GM18861 (cell line): ENCODE results near the gene SLC45A1.

Experiments used
- ATAC-seq: cut with Tn5 transposase; IDR thresholded peaks from one replicate; pipeline ENCODE4 v1.9.1; 2021; ENCODE audit not compliant: unreplicated experiment

The SLC45A1 gene

DNA sequence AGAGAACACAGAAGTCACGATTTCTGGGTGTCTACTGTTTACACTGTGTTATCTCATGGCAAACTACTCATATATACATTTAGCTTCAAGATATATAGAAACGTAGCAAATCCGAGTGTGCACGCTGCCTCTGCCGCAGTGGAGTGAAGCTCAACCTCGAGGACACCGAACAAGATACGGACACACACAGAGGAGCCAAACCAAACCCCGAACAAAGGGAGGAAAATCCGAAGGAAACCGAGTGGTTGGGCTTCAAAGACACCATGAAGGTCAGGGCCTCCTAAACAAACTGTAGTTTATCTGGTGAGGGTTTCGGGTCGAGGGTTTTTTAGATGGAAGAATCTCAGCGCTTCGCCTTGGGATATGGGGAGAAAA lies 34.5 kb downstream of the SLC45A1 start:
- ATAC-seq: no peak

DNA sequence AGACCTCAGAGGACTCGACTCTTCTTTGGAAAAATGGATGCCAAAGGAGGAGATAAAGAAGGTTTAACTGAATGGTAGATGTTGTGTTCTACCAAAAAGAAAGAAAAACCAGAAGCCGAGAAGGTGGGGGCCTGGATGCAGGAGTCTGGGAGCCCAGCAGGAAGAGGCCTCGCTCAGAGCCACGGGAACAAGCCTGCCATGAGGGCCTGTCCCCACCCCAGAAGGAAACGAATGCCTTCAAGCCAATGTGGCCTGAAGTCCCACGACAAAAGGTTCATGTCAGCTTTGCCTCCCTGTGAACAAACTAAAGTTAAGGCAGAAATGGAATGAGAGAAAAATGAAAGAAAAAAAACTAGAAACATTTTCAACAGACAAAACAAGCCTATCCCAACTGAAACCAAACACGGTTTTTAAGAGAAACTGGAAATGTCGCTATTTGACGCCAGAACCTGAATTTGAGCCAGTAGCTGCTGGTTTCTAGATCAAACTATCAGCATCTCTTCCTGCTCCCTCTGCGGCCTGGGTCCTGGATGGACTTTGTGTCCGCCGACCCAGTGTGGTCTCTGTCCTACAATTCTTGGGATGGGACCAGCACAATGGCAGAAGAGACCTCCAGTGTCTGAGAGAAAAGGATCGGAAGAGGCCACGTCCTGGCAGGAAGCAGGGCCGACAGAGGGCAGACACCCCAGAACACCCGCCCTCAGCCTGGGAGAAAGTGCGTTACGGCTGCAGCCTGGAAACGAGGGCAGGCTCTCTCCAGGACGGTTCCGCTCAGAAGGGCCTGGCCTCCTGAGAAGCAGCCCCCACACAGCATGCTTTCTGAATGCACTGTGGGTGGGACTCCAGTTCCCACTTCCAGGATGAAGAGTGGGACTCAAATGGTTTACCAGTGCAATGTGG lies 35.2 kb downstream of the SLC45A1 start:
- ATAC-seq: no peak

DNA sequence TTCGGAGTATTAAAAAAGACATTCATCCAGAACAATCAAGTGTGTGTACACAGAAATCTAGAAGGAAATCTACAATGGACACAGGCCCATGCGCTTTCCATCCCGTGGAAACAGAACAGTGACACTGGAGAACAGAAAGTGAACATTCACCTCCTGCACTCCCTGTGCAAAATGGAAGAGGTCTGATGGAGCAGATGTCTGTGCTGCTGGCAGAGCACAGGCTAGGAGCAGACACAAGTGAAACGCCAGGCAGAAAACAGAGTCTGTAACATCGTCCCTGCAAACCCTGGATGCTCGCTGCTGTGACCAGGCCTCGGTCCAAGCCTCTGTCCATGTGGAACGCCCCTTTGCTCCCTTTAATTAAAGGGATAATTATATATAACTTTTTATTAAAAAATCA lies 36.1 kb downstream of the SLC45A1 start:
- no peak for ATAC-seq

DNA sequence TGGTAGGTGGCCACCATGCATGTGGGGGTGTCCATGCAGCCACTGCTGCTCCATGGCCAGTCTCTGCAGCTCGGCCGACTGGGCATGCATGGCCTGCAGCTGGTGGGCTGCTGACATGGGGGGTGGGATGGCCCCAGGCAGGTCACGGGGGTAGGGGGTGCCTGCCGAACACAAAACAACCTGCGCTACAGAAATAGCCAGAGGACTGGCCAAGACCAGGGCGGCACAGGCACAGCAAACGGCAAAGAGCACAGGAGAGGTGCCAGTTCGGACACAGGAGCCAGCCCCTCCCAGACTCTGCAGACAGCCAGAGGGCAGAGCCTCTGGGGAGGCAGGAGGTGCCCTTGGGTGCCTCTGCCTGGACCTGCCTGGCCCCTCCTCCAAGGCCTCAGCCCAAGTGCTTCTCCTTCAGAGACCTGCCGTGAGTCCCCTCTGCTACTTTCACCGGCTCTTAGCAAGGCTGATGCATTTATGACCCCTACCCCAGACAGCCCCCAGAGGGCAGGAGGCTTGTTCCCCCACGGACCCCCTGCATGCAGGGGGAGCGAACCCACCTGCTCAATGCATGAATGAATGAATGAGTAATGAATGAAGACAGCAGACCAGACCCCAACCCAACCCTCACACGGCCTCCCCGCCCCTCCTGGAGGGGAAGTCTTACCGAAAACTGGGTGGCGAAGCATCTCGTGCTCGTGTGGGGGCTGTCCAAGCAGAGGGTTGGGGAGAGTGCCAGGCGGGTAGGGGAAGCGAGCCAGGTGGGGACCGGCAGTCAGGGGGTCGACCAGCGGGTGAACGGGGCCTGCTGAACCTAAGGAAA lies 37.7 kb downstream of the SLC45A1 start:
- ATAC-seq: no peak

DNA sequence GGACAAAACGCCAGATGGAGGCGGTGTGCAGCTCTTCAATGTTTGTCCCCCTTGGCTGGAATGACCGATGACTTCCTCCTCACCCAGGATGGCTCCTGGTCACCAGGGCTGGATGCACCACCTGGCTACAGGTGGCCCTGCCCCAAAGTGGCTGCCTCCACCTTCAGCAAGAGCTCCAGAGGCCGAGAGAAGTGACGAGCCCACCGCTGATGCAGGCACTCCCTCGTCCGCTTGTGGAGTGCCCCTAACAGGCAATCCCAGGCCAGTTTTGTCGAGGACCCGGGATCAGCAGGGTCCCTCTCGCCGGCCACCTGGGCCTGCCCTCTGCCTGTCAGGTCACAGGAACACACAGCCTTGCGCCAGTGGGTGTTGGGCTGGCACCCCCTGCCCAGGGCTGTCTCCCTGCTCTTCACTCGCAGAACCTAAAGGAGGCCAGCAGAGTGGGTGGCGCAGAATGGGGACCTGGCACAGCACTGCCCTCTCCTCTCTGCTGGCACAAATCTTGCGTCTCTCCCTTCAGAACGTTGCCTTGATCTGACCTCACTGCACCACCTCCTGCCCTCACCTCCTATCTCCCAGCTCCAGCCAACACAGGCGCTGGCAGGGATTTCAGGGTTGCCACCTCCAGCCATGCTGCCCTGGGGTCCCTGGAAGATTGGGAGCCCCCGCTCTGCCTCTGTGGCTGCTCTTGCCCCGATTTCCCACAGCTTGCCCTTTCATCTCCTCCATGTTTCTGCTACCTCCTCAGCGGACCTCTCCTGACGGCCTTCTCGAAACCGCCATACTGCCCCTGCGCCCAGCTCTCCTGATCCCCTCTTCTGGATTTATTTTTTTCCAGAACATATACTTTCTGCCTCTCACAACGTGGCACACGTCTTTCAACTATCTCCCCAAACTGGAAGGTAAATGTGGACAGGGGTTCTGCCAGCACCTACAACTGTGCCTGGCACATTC lies 38.6 kb downstream of the SLC45A1 start:
- no peak for ATAC-seq

DNA sequence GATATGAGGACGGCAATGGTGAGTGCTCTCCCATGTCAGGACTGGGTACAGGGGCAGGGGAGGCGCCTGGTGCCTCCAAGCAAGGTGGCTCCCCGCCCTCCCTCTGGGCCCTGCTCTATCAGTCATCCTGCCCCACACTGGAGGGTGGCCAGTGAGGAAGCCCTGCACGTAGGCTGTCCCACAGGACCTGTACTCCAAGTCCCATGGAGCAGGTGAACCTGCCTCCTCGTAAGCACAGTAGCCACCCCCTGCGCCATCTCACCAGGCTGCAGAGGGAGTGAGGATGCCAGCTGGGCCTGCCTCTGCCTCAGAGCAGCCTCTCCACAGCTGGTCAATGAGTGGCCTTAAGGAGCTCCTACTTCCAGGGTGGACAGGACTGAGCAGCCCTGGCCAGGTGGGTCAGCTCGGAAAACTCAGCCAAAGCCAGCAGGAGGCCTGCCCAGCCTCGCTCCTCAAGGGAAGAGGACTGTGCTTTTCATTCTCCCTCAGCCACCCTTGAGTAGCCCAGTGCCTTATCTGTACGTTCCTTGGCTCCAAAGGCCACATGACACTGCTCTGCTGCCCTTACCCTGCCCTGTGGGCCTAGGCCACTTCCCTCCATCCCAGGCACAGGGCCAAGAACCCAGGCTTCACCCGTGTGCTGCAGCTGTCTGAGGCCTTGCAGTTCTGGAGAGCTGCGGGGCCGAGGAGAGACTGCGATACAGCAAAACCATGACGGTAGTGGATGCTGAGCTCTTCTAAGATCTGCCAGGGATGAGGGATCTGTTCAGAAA lies 39.6 kb downstream of the SLC45A1 start:
- ATAC-seq: no peak

DNA sequence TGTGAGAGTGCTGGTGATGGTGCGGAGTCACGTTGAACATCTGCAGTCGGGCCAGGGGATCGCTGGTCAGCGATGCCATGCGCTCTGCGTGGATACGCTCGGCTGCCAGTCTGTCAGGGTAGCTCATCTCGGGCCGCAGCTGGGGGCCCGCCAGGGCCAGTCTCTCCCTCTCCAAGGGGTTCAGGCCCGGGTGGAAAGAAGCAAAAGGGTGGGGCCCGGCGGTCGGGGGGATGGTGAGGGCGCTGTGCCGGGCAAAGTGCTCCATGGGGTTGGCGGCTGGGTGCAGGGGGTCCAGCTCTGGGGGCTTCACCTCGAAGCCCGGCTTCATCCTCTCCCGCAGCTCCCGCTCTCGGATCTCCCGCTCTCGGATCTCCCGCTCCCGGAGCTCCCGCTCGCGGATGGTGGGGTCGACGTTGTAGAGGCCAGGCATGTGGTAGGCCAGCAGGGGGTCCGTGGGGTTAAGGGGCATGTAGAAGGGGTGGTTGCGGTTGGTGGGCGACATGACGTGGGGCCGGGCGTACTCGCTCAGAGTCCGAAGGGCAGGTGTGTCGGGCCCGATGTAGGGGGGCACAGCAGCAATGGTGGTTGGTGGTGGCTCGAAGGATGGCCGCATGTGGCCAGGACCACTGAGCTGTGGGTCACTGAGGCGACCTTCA lies 40.5 kb downstream of the SLC45A1 start:
- ATAC-seq: no peak

DNA sequence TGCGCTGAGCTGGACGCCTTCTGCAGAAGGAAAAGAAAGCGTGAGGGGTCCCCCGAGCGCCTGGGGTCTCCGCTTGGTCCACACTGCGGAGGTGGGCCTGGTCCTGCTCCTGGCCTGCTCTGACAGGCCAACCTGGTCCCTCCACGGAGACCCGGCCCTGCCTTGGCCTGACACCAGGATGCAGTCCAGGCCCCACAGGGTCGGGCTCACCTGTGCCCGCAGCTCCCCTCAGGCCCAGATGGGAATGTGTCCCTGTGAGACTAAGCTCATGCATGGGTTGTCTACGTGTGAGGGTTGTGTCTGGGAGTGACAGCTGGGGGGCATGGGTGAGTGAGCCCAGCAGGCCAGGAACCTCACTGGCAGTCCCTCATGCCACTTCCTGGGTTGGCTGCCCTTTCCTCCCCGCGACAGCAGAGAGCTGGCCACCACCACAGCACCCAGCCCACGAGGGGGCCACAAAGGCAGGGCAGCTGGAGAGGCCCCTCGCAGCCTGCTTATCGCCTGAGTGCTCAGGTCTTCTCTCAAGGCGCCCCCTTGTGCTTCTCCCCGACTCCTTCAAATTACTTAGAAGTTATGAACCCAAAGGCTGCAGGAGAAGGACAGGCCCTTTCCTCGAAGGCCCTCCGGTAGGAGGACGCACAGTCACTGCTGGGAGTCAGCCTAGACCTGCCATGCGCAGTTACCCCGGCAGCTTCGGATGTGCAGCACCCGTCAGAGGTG lies 41.1 kb downstream of the SLC45A1 start:
- ATAC-seq: no peak

DNA sequence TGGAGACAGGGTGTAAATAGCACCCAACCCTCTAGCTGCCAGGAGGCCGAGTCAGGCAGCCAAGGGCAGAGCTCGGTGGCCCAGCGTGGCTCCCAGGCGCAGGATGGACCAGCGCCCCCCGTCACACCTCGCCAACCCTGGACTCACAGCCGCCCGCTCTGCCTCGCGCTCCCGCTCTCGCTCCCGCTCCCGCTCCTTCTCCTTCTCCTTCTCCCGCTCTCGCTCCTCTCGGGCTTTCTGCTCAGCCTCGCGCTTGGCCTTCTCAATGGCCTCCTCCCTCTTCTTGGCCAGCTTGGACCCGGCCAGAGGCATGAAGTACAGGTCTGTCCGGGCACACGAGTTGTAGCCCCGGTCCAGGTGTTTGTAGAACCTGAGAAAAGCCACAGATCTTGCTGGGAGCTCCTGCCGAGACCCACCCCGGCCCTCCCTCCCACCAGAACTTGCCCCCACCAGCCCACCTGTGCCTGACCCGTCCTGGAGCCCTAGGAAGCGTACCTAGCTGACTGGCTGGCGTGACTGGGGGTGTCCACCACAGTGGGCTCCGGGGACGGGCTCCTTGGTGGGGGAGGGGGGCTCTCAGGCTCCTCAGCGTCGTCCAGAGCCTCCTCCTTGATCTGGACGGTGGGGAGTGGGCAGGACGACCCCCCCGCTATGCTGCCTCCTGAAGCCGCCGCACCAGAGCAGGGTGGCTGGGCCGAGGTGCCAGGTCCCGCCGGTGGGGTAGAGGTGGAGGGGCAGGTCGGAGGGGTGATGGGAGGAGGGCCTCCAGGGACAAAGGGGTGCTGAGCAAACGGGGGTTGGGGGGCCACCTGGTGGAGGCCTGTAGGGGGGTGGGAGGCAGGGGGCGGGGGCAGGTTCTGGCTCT lies 41.9 kb downstream of the SLC45A1 start:
- ATAC-seq: no peak

DNA sequence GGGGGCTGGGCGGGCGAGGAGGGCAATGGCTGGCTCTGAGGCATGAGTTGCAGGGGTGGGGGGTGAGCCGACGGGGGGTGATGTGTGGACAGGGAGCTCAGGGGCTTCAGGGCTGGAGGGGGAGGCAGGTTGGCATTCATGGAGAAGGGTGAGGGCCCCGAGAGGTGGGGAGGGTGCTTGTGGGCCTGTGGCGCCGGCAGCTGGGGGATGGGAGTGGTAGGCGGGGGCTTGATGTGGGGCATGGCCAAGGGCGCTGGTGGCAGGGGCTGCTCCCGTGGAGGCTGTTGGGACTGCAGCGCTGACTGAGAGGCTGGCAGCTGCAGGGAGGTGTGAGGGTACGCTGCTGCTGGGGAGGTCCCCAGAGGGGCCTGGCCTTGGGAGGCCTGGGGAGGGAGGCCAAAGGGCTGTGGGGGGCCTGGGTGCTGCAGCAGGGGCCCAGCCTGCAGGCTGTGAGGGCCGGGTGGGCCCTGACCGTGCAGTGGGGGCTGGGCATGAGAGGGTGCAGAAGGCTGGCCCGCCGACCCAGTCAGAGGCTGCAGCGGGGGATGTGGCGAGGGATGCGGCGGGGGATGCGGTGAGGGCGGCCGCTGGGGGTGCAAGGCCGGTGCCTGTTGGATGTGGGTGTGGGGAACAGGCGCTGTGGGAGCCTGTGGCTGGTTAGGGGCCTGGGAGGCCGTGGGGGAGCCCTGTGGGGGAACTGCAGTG lies 42.7 kb downstream of the SLC45A1 start:
- ATAC-seq: no peak

DNA sequence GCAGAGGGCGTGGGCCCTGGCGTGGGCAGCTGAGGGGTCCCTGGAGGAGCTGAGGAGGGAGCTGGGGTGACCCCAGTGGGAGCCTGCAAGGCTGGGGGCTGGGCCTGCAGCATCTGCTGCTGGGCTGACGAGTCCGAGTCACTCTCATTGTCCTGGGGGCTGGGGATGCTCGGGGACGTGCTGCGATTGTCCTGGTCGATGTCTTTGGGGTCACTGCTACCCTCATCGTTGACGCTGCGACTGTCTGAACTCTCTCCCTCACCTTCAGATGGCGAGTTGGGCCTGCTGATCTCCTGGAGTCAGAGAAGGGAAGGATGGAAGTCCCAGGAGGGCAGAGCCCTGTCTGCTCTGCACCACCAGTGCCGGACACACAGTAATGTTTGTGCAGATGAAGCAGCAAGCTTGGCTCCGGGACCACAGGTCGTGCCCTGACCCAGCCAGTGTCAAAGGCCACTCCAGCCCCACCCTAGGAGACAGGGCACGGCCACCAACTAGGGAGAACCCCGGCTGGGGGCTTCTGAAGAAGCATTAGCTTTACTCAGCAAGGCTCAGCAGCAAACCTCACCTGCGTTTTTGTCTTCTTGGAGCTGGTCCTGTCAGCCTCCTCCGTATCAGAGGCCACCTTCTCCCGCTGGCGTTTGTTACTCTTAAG lies 43.4 kb downstream of the SLC45A1 start:
- no peak for ATAC-seq

DNA sequence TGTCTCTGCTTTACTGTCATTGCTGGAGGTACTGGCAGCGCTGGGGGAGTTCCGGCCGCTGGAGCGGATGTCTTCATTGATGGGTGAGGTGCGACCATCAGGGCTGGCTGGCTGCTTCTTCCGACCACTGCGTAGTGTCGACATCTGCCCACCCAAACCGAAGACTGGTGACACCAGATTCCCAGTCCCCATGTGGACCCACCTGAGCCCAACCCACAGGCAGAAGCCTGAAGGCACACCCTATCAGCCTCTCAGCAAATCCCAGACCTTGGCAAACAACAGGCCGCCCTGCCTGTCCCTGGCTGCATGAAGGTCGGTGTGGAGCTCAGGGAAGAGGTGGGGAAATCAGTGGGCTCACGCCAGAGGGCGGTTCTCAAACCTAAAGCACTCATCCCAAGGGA lies 44.8 kb downstream of the SLC45A1 start:
- ATAC-seq: no peak

DNA sequence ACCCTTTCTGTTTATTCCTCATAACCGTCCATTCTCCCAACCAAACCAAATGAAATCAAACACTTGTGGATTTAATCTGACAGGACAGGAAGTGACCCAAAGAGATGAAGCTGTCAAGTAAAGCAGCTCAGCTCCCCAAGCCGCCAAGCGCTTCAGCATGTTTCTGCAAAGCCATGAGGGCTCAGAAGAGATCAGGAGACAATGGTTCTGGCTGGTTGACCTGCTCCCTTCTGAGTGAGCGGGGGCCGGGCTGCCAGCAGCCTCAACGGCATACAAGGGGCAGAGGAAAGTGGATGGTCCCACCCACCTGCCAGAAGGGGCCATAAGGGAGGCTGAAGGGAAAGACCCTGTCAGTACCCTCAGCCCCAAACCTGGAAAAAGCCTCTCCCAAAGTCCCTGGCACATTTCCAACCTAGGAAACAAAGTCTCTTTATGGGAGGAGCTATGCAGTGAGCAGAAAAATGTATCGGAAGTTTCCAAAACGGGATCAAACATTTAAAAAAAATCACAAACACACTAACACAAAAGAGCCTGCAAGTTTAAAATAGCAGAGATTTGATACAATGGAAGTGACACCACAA lies 45.4 kb downstream of the SLC45A1 start:
- no peak for ATAC-seq

DNA sequence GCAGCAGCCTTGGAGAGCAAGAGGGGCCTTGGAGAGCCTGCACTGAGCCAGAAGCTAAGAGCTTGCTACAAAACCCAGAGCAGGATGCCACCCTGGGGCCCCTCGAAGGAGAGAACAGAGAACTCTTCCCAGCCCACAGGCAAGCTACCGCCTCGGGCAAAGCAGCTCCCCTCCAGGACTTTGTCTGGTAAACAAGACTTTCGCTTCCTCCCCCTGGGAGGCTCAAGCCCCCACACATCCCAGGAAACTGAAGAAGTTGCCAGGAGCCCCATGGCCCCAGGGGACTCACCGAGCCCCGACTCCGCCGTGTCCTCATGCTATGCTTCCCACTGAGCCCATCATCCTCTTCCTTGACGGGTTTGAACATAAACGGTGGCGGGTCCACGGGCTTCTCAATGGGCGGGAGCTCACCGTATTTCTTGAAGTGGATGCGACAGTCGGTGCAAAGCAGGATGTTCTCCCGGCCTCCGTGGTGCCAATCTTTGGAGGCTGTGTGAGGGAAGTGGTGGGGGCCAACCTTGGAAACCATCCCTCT lies 45.9 kb downstream of the SLC45A1 start:
- ATAC-seq: no peak

DNA sequence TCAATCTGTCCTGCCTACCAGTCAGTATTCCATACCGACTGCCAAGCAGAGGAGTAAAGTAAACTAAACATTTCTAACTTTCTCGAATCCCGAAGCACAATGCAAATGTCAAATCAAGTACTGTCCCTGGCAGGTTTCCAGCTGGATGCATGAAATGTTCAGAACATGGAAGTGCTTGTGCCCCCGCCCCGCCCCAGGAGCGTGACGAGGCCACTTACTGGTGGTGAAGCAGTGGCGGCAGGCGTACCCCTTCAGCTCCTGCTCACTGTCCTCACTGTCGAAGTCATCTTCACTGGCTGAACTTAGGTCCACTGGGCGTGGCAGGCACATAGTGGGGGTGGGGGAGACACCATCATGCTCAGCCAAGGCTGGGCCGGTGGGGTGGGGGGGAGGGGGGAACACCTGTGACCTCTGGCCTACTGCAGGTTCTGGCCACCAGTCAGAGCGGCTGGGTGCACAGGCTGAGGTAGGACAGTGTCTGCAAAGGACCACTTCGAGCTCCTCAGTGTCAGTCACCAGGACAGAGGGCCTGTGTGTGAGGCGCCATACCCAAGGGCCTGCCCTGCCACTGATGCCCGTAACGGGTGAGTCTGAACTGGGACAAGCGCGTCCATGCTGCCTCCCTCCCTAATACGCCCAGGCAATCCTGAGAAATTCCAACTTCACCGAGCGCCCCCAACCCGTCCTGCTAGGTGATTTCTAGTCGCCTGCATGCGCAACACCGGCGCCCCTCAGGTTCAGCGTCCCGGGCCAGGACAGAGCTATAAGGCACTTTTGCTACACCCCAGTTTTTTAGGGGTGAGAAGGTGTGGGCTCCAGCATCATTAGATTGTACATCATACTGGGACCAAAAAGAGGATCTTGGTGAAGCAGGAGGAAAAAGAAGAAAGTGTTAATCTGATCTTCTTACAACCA lies 46.9 kb downstream of the SLC45A1 start:
- no peak for ATAC-seq
